ENCODE results near the gene ST3GAL2.

ST3GAL2 gene

GRCh38 chr16:70378869-70379493 lies 59.9 kb downstream of the ST3GAL2 start:
- no peak for DNase-seq (ENCODE audit: low read depth in 1 of 2, low spot score in 1 of 2)
- Histone ChIP-seq H3K27ac (replicated peaks) (no peak overlapping the region), H3K27me3 (ENCODE audit: insufficient read depth, poor library complexity, severe bottlenecking) (no peaks in the 10 kb centered on the region), H3K4me3 (replicated peaks; ENCODE audit: insufficient read depth, low read length) (no peak overlapping the region)
- no peak for TF ChIP-seq POLR2AphosphoS5 (IDR thresholded peaks at IDR 0.05; ENCODE audit: low read depth)
- TF ChIP-seq REST (IDR thresholded peaks at IDR 0.05; ENCODE audit: insufficient replicate concordance, low read depth): no peak
- TF ChIP-seq, protein P1, sequence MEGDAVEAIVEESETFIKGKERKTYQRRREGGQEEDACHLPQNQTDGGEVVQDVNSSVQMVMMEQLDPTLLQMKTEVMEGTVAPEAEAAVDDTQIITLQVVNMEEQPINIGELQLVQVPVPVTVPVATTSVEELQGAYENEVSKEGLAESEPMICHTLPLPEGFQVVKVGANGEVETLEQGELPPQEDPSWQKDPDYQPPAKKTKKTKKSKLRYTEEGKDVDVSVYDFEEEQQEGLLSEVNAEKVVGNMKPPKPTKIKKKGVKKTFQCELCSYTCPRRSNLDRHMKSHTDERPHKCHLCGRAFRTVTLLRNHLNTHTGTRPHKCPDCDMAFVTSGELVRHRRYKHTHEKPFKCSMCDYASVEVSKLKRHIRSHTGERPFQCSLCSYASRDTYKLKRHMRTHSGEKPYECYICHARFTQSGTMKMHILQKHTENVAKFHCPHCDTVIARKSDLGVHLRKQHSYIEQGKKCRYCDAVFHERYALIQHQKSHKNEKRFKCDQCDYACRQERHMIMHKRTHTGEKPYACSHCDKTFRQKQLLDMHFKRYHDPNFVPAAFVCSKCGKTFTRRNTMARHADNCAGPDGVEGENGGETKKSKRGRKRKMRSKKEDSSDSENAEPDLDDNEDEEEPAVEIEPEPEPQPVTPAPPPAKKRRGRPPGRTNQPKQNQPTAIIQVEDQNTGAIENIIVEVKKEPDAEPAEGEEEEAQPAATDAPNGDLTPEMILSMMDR (IDR thresholded peaks at IDR 0.05; ENCODE audit: insufficient read depth, low read length): no peak

DNA sequence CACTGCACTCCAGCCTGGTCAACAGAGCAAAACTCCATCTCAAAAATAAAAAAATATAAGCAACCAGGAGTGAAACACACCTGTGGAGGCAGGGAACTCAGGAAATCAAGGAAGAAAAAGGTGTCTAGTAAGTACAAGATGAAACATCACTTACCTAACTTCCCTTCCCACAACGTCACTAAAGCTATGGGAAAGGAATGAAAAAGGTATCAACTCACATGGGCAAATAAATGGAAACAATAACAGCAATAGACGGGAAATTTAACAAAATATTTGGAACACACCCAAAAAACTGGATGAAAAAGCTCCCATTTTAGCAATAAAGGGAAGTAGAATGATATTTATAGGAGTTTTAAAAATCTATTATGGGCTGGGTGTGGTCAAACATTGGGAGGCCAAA lies 61.1 kb downstream of the ST3GAL2 start:
- H3K4me3 ChIP-seq (replicated peaks; ENCODE audit: insufficient read depth, low read length): no peak overlapping the region
- TF ChIP-seq SPI1 (IDR thresholded peaks at IDR 0.05; ENCODE audit: borderline replicate concordance, low read depth) (no peak), REST (IDR thresholded peaks at IDR 0.05; ENCODE audit: insufficient replicate concordance, low read depth) (no peak), POLR2AphosphoS5 (IDR thresholded peaks at IDR 0.05; ENCODE audit: low read depth) (no peak), GABPA (IDR thresholded peaks at IDR 0.05; ENCODE audit: low read depth) (no peak)
- TF ChIP-seq, protein P1 (IDR thresholded peaks at IDR 0.05; ENCODE audit: insufficient read depth, low read length): no peak
- H3K27me3 ChIP-seq (ENCODE audit: insufficient read depth, poor library complexity, severe bottlenecking): no peaks in the 10 kb centered on the region
- DNase-seq (ENCODE audit: low read depth in 1 of 2, low spot score in 1 of 2): no peak
- H3K27ac ChIP-seq (replicated peaks): no peak overlapping the region

- TF ChIP-seq REST (IDR thresholded peaks at IDR 0.05; ENCODE audit: insufficient replicate concordance, low read depth) (no peak), POLR2AphosphoS5 (IDR thresholded peaks at IDR 0.05; ENCODE audit: low read depth) (peak; percentile 45; the same call in 1 of the 2 replicates)
- DNase-seq (ENCODE audit: low read depth in 1 of 2, low spot score in 1 of 2): no peak
- Histone ChIP-seq H3K4me3 (replicated peaks; ENCODE audit: insufficient read depth, low read length) (no peak overlapping the region), H3K27me3 (ENCODE audit: insufficient read depth, poor library complexity, severe bottlenecking) (no peaks in the 10 kb centered on the region), H3K27ac (replicated peaks) (no peak overlapping the region)
Measured at GRCh38 chr16:70375636-70376611, 63.0 kb downstream of the ST3GAL2 start.

Data from HL-60 (cell line).